PC-3 (cell line): ENCODE data around the gene LRRC8E. TPM values are rescaled to one million over a fixed set of nuclear protein-coding genes. Genes with fewer than 3 reads are reported as not detected.

Source experiments
- ATAC-seq: fragments of 200-7000 bp; cut with Tn5 transposase; 2 replicates; pipeline ENCODE4 v1.9.1; 2020; ENCODE audit warnings: mild to moderate bottlenecking, moderate library complexity
- BruUV-seq: library from RNA; stranded (reverse); fragments of 400-500 nt; replicated peaks from 2 replicates; lab custom pipeline; 2021; lab: Mats Ljungman, UMichigan
- CTCF ChIA-PET: fragments of 300-600 bp; sonication (Branson Sonifier 250); formaldehyde crosslinking; loops from one replicate; lab custom pipeline; 2022; ENCODE audit warnings: antibody characterized with exemption; lab: Charles Lee
- POLR2A ChIA-PET: fragments of 300-600 bp; sonication (Branson Sonifier 250); formaldehyde crosslinking; loops from one replicate; lab custom pipeline; 2022; ENCODE audit warnings: antibody characterized with exemption; ENCODE audit not compliant: unreplicated experiment; lab: Charles Lee
- DNase-seq: peaks from one replicate; pipeline ENCODE4 v3.0.0-alpha.2; 2015
- H2AFZ ChIP-seq: fragments of 300-600 bp; sonication (generic); 2 replicates; pipeline ENCODE4 v1.6.0; 2016; ENCODE audit warnings: antibody characterized with exemption, low read length
- H3F3A ChIP-seq: fragments of 300-600 bp; sonication (generic); one replicate; pipeline ENCODE4 v1.6.0; 2017; ENCODE audit warnings: antibody characterized with exemption, low read length, control low read depth, mild to moderate bottlenecking; ENCODE audit not compliant: unreplicated experiment
- H3K27ac ChIP-seq: fragments of 300-600 bp; sonication (generic); 2 replicates; pipeline ENCODE4 v1.5.1; 2016; ENCODE audit warnings: mild to moderate bottlenecking, low read length
- H3K27me3 ChIP-seq: fragments of 300-600 bp; sonication (generic); 2 replicates; pipeline ENCODE4 v1.6.1; 2016; ENCODE audit warnings: low read length, mixed read lengths
- H3K36me3 ChIP-seq: fragments of 300-600 bp; sonication (generic); 2 replicates; pipeline ENCODE4 v1.6.1; 2016; ENCODE audit warnings: low read depth, mixed run types, low read length, mixed read lengths
- H3K4me1 ChIP-seq: fragments of 300-600 bp; sonication (generic); 2 replicates; pipeline ENCODE4 v1.5.1; 2016; ENCODE audit warnings: low read length; ENCODE audit not compliant: insufficient read depth
- H3K4me2 ChIP-seq: fragments of 300-600 bp; sonication (generic); 2 replicates; pipeline ENCODE4 v1.6.0; 2016; ENCODE audit warnings: low read length
- H3K4me3 ChIP-seq: fragments of 300-600 bp; sonication (generic); 2 replicates; pipeline ENCODE4 v1.5.1; 2016; ENCODE audit warnings: mild to moderate bottlenecking, low read length, mixed read lengths
- H3K79me2 ChIP-seq: fragments of 300-600 bp; sonication (generic); 2 replicates; pipeline ENCODE4 v1.6.1; 2017; ENCODE audit warnings: low read length, mixed read lengths
- H3K9ac ChIP-seq: fragments of 300-600 bp; sonication (generic); 2 replicates; pipeline ENCODE4 v1.6.0; 2016; ENCODE audit warnings: mild to moderate bottlenecking, low read length
- H3K9me2 ChIP-seq: fragments of 300-600 bp; sonication (generic); replicated peaks from 2 replicates; pipeline ENCODE4 v1.6.1; 2016; ENCODE audit warnings: mixed run types, low read length, mixed read lengths
- H3K9me3 ChIP-seq: fragments of 300-600 bp; sonication (generic); 2 replicates; pipeline ENCODE4 v1.6.1; 2016; ENCODE audit warnings: low read length, mixed read lengths
- H4K20me1 ChIP-seq: fragments of 300-600 bp; sonication (generic); 2 replicates; pipeline ENCODE4 v1.6.1; 2016; ENCODE audit warnings: low read length, mixed read lengths
- EZH2 ChIP-seq: fragments of 300-600 bp; sonication (generic); IDR thresholded peaks from one replicate; pipeline ENCODE4 v1.6.1; 2017; ENCODE audit warnings: antibody characterized with exemption, mild to moderate bottlenecking, low read length; ENCODE audit not compliant: unreplicated experiment
- EZH2phosphoT487 ChIP-seq: fragments of 300-600 bp; sonication (generic); IDR thresholded peaks from 2 replicates; pipeline ENCODE4 v1.6.1; 2018; ENCODE audit warnings: mild to moderate bottlenecking, antibody characterized with exemption, low read length, borderline replicate concordance
- intact Hi-C: fragments of 100-400 bp; cut with micrococcal nuclease; formaldehyde crosslinking; loops from 2 replicates; pipeline ENCODE4 v1.9.0; 2023
- total RNA-seq: library from RNA; depleted of rRNA; stranded (reverse); fragments of >200 nt; gene quantifications from 2 replicates; pipeline ENCODE4 v1.2.3, GENCODE V29; 2014
- TF ChIP-seq, protein P1 (sequence below): fragments of 300-600 bp; sonication (generic); conservative IDR thresholded peaks from 2 replicates; pipeline ENCODE4 v1.5.1; 2017; ENCODE audit warnings: antibody characterized with exemption, low read depth, mild to moderate bottlenecking, low read length

LRRC8E gene
- total RNA-seq, 1 experiment from 2014 or later: 30.8 TPM

- ATAC-seq: peak; percentile 33
- POLR2A ChIA-PET: interaction anchor here (0.5 to 1.5 kb wide), 8 partner anchors 8 to 465 kb away, joined by 3 to 26 read pairs (median 7); partner anchors contain the start of genes LRRC8E, MAP2K7 and TIMM44
These were observed 32.4 kb downstream of the LRRC8E start for GRCh38 chr19:7920519-7921301.

DNA sequence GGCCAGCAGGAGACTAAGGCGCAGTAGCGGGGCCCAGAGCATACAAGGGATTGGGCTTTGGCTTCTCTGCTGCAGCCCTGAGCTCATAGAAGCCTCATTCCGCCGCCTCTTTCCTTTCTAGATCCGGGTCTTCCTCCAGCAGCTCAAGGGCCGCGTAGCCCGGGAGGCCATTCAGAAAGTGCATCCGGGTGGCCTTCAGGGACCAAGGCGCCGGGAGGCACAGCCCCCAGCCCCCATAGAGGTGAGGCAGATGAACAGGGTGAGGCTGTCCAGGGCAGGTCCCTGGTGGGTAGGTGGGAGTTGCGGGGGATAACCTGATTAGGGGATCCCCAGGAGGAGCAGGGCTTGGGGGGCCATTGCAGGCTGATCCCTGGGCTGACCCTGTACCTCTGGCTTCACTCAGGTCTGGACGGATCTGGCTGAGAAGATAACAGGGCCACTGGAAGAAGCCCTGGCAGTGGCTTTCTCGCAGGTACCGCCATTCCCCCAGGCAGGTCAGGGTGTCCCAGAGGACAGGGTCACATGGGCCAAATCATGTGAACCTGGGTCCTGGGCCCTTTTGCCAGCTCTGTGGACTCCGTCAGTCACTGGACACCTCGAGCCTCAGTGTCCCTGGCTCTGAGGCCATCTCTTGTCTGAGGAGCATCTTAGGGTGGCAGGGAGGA is 33.1 kb downstream of the LRRC8E start:
- intact Hi-C loops: loop anchor here (2.0 kb wide), 1 partner anchor 53 kb away; no protein-coding TSS in a partner anchor
- no peaks in the 10 kb centered on the region; the same call in 1 of the 2 replicates for H3K36me3 ChIP-seq
- CTCF ChIA-PET: interaction anchor here (0.5 to 2.6 kb wide), 5 partner anchors 7 to 397 kb away, joined by 6 to 19 read pairs (median 14); partner anchors contain the start of genes MAP2K7 and TIMM44
- peaks cover 35% of the 10 kb centered on the region for H3K4me1 ChIP-seq
- H3K9ac ChIP-seq: peak overlapping the region; percentile 55
- TF ChIP-seq EZH2phosphoT487: no peak
- TF ChIP-seq EZH2: no peak
- TF ChIP-seq, protein P1, sequence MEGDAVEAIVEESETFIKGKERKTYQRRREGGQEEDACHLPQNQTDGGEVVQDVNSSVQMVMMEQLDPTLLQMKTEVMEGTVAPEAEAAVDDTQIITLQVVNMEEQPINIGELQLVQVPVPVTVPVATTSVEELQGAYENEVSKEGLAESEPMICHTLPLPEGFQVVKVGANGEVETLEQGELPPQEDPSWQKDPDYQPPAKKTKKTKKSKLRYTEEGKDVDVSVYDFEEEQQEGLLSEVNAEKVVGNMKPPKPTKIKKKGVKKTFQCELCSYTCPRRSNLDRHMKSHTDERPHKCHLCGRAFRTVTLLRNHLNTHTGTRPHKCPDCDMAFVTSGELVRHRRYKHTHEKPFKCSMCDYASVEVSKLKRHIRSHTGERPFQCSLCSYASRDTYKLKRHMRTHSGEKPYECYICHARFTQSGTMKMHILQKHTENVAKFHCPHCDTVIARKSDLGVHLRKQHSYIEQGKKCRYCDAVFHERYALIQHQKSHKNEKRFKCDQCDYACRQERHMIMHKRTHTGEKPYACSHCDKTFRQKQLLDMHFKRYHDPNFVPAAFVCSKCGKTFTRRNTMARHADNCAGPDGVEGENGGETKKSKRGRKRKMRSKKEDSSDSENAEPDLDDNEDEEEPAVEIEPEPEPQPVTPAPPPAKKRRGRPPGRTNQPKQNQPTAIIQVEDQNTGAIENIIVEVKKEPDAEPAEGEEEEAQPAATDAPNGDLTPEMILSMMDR: no peak
- H3F3A ChIP-seq: no peaks in the 10 kb centered on the region
- DNase-seq (no peak), ATAC-seq (no peak)
- H3K4me3 ChIP-seq: peak overlapping the region; percentile 69
- TSS peak; percentile 77 for BruUV-seq
- POLR2A ChIA-PET: interaction anchor here (0.5 to 1.5 kb wide), 3 partner anchors 7 to 114 kb away, joined by 3 to 20 read pairs (median 4); no protein-coding TSS in a partner anchor
- peaks cover 9% of the 10 kb centered on the region; the same call in 1 of the 2 replicates for H3K79me2 ChIP-seq
- H3K27ac ChIP-seq: peak overlapping the region; percentile 77
- H3K4me2 ChIP-seq: peak overlapping the region; percentile 89
- H3K9me2 ChIP-seq: no peaks in the 10 kb centered on the region
- peak overlapping the region; percentile 88 for H2AFZ ChIP-seq
- no peaks in the 10 kb centered on the region for H3K9me3 ChIP-seq
- H4K20me1 ChIP-seq: 0 out of 2 replicates have a peak, but pooled peaks cover 4% of the 10 kb centered on the region
- no peaks in the 10 kb centered on the region for H3K27me3 ChIP-seq

More at GRCh38 chr19:7920519-7921301, 32.4 kb downstream of the LRRC8E start:
- H2AFZ ChIP-seq: peak overlapping the region; percentile 88
- H3K27me3 ChIP-seq: no peaks in the 10 kb centered on the region
- peak overlapping the region; percentile 87 for H3K4me3 ChIP-seq
- no TSS peak for BruUV-seq
- no peaks in the 10 kb centered on the region for H3K9me3 ChIP-seq
- CTCF ChIA-PET: interaction anchor here (0.5 to 2.6 kb wide), 8 partner anchors 8 to 398 kb away, joined by 3 to 19 read pairs (median 6); partner anchors contain the start of genes MAP2K7 and TIMM44
- TF ChIP-seq EZH2: no peak
- no peak for TF ChIP-seq EZH2phosphoT487
- H3K9me2 ChIP-seq: no peaks in the 10 kb centered on the region
- H3K4me2 ChIP-seq: peak overlapping the region; percentile 89
- H3K4me1 ChIP-seq: peaks cover 38% of the 10 kb centered on the region
- peak overlapping the region; percentile 67 for H3K9ac ChIP-seq
- 0 out of 2 replicates have a peak, but pooled peaks cover 4% of the 10 kb centered on the region for H4K20me1 ChIP-seq
- H3K79me2 ChIP-seq: peaks cover 9% of the 10 kb centered on the region; the same call in 1 of the 2 replicates
- no peaks in the 10 kb centered on the region for H3F3A ChIP-seq
- no peaks in the 10 kb centered on the region; the same call in 1 of the 2 replicates for H3K36me3 ChIP-seq
- H3K27ac ChIP-seq: peak overlapping the region; percentile 77
- peak; percentile 96 for DNase-seq
- intact Hi-C loops: loop anchor here (1.0 to 2.0 kb wide), 2 partner anchors 17 to 52 kb away; partner anchors contain the start of gene MAP2K7
